Stimulated activated CD4-positive, alpha-beta T cell treated with anti-CD3 and anti-CD28 coated beads, Interleukin-12 subunit alpha, Interleukin-12 subunit beta, amount 100 ng/mL, for 24 hours (primary cell): ENCODE results near the gene FBXW7.
"Not testable (repeated sequence)": the region's sequence is repeated elsewhere in the genome, so short reads cannot be mapped to it uniquely, and the experiment has no call there.

Experiments used
- DNase-seq, 2 experiments: peaks; one replicate each; pipeline ENCODE4 v3.0.0-alpha.2; 2020; ENCODE audit warnings: low read depth in 2 of 2

FBXW7 gene

GRCh38 chr4:152544533-152544932, 8.6 kb upstream of the FBXW7 start:
- not testable (repeated sequence) for DNase-seq

DNA sequence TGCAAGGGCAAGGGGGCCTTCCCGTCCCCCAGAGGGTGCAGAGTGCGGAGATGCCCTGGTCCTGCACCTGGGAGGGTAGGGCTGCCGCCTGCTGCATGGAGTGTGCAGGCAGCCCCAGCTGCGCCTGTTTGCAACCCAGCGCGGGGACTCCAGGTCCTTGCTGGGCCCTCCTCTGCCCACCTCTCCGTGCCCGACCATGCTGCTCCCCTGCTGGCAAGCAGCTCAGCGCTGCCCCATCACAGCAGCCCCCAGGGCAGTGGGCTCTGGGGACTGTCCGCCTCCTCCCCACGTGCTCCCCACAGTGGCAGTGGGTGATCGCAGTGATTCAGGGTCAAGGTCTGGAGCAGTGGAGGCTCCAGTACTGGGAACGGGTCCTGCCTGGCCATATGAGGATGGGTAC, 5.0 kb upstream of the FBXW7 start:
- no peak for DNase-seq

GRCh38 chr4:152540293-152540674, 4.4 kb upstream of the FBXW7 start:
- DNase-seq, result no peak

DNA sequence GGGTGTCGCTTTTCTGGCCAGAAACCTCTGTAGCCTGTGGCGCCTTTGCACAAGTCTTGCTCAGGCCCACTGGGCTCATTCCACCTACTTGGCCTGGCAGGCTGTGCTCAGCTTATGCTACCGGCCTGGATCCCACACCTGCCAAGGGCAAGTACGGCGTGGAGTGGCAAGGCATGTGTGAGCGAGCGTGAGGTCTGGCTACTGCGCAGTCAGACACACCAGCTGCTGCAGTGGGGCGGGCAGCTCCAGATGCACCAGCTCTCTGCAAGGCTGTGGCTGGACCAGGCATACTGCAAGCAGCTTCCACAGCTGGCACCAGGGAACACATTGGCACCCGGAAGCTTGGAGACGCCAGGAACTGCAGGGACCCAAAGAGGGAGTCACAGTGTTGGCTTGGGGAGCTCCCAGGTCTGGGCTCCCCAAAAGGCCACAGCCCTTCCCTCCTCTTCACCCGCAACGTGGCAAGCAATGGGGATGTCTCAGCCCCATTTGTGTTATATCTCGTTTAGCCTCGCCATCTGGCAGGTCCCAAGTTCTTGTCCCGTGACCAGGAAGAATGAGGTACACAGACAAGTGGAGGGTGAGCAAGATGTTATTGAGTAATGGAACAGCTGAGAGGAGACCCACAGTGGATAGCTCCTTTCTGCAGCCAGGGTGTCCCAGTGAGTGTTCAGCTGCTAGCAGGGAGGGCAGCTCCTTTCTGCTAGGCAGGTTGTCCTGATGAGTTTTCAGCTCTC, 3.8 kb upstream of the FBXW7 start:
- no peak for DNase-seq

GRCh38 chr4:152537881-152538280, 2.0 kb upstream of the FBXW7 start:
- no peak for DNase-seq

DNA sequence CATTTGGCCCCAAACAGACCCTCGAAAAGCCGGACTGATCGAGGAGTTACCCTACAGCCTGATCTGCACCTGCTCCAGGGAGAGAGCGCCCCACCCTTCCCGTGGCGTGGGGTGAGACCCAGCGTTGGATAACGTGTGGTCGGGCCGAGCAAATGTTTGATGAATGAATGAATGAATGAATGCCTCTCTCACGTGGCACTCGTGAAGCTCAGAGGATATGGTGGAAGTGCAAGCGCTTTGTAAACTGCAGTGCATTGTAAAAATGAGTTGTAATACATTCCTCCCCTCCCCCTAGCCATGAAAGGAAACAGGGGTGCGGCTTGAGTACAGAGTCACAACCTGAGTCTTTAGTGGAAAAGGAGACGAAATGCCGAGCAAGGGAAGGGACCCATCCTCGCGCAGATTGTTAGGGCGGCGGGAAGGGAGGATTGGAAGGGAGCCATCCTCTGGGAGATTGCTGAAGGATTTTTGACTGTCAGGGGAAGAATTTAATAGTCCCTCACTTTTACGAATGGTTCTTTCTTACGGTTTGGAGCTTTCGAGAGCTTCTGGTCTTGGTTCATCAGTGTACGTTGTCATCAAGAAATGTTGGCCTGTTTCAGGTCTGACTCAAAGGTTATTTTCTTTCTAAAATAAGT, 772 bp upstream of the FBXW7 start:
- peak; percentile 18 to 60 for DNase-seq

GRCh38 chr4:152535360-152535902, 461 bp downstream of the FBXW7 start:
- no peak for DNase-seq

DNA sequence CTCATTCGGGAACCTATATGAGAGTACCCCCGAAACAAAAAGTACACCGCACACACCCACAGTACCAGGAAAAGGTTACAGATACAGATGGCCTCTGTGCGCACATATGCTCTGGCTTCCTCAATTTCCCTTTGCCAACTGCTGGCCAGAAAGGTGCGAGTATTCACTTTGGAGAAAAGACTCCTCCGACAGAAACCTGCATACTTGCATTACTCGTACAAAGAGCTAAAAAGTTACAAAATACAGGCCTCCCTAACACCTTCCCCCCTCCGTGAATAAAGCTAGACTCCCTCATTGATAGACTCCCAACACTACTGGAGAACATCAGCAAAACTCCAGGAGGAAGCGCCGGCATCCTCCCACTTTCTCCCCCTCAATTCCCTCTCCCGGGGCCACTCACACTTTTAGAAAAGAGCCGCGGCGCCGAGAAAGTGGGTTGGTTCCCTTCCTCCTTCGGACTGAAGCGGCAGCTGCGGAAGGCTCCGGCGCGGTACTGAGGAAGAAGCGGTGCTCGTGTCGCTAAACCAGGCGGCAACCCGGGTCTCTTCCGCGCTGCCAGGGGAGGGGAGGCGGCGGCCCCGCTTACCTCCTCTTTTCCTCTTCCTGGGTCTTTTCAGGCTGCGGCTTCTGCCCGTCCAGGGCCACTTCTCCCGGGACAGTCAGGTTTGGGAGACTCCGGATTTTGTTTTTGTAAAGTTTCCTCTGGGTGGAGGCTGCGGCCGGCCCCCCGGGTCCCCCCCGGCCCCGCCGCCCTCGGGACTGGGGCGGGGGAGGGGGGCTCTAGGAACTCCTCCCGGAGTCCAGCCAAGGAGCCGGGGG, 1.1 kb downstream of the FBXW7 start:
- peak; percentile 20 to 36 for DNase-seq

DNA sequence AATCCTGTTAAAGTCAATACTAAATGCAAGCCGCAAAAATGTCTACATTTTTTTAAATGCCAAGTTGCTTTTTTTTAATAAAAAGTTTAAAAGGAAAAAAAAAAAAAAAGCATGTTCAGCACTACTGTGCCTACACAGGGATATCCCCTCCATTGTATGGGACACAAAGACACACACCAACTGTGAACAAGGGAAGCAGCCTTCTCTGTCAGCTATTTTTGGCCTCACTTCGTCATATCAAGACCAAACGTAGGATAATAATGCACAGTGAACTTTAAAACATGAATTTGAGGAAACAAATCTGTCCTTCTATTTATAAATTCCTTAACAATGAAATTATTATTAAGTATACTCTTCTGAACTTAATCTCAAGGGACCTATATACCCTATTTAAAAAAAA, 4.4 kb downstream of the FBXW7 start:
- no peak for DNase-seq

GRCh38 chr4:152530600-152530999, 5.3 kb downstream of the FBXW7 start:
- no peak for DNase-seq

DNA sequence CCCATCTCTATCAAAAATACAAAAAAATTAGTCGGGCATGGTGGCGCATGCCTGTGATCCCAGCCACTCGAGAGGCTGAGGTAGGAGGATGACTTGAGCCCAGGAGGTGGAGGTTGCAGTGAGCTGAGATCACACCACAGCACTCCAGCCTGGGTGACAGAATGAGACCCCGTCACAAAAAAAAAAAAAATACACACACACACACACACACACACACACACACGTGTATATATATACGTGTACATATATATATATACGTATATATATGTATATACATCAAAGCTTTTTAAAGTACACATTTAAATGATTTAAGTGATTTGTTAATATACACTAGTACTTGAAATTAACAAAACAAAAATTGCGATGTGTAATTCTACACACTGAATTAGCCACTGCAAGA, 6.0 kb downstream of the FBXW7 start:
- no peak for DNase-seq

DNA sequence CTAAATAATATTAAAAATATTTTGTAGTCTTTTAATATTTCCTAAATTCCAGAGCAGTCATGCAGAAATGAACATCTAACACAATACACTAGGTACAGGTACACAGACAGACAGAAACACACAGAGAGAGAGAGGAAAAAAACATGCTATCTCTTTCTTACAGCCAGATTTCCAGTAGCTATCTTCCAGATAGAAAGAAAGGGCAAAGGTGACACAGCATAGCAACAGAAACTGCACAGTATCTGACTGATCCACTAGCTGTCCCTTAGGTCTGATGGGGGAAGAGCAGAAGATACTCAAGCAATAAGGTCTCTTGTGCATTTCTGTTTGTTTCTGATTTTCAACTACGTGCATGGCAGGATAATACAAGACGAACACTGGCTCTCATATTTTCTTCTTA, 7.8 kb downstream of the FBXW7 start:
- no peak for DNase-seq

DNA sequence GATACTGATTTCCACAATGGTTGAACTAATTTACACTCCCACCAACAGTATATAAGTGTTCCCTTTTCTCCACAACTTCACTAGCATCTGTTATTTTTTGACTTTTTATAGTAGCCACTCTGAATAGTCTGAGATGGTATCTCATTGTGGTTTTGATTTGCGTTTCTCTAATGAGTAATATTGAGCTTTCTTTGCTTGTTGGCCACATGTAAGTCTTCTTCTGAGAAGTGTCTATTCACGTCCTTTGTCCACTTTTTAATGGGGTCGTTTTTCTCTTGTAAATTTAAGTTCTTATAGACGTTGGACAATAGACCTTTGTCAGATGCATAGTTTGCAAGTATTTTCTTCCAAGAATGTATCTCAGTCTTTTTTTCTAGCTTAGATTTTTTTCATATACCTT, 10.0 kb downstream of the FBXW7 start:
- no peak for DNase-seq

DNA sequence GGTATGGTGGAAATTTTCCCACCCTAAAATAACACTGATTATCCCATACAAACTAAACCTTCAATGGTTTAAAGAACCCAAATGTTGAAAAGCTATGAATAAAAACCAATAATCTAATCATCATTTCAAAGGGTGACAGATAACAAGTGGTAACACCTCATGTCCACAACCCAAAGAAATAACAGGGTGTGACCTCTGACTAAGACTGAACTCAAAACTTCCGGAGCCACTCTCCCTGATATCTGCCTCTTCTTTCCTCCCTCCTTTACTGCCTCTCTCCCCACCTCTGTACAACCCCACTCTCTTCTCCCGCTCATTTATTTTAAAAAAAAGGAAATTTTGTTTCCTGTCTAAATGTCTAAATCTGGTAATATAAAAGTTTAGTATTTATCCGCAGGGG, 11.5 kb downstream of the FBXW7 start:
- no peak for DNase-seq

DNA sequence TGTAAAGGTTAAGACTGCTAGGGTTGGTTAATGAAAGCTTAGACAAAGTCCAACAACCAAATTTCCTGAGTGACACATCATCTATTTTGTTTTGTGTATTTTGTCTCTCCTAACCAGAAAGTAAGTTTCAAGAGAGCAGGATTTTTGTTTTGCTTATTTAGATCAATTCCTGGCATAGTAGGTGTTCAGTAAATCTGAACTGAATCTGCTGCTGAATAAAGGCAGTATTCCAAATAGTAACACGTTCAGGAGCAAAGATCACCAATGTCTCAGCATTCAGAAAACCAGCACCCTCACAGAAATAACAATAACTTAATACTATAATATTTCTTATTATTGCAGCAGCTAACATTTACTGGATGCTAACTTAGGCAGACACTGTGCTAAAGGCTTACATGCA, 12.2 kb downstream of the FBXW7 start:
- DNase-seq, result no peak

- DNase-seq, result no peak
These were observed 13.1 kb downstream of the FBXW7 start for GRCh38 chr4:152522754-152523153.

DNA sequence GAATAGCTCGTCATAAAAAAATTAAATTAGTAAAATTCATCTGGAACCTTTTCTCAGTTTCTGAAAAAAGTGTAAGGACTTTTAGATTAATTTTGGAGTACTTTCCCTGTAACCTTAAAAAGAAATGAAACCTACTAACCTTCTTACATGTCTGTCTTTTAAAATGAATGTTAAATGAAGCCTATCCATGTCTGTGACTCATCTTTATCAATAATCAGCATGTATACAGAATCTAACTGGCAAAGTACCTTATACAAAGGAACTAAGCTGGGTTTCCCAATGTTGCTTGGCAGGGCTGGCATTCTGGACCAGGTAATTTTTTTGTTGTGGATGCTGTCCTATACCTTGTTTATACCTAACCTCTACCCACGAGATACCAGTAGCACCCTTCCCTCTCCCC, 13.6 kb downstream of the FBXW7 start:
- DNase-seq, result no peak

DNA sequence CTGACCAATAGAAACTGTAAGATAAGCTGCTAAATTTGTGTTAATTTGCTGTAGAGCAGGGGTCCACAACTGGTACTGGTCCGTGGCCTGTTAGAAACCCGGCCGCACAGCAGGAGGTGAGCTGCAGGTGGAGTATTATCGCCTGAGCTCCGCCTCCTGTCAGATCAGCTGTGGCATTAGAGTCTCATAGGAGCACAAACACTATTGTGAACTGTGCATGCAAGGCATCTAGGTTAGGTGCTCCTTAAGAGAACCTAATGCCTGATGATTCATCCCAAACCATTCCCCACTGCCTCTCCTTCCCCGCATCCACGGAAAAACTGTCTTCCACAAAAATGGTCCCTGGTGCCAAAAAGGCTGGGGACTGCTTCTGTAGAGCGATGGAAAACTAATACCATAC, 19.7 kb downstream of the FBXW7 start:
- no peak for DNase-seq

GRCh38 chr4:152515678-152516077, 20.2 kb downstream of the FBXW7 start:
- DNase-seq, result no peak

DNA sequence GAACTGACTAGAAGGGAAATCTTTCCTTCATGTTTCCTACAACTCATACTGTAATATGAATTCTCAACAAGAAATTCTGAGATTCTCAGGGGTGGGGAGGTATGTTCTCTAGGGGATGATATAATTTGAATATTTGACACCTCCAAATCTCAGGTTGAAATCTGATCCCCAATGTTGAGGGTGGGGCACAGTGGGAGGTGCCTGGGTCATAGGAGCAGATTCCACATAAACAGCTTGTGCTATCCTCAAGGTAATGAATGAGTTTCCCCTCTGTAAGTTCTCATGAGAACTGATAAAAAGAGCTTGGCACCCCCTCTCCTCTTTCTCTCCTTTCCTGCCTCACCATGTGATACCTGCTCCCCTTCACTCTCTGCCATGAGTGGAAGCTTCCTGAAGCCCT, 21.5 kb downstream of the FBXW7 start:
- DNase-seq, result no peak

DNA sequence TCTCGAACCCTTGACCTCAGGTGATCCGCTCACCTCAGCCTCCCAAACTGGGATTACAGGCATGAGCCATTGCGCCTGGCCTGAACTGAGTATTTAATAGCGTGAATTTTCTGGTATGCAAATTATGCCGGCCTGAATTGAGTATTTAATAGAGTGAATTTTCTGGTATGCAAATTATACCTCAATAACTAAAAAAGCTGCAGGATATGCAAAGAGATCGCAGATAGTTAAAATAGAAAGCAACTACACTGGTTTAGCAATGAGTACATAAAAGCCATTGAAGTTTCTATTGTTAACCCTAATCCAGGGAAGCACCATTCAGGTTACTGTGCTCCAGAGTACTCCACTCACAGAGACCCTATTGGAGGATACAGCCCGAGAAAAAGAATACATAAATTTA, 22.8 kb downstream of the FBXW7 start:
- no peak for DNase-seq

- DNase-seq, result no peak
These were observed 23.4 kb downstream of the FBXW7 start for GRCh38 chr4:152512483-152512882.
